ENCODE results near the gene CMTM2.

The CMTM2 gene

GRCh38 chr16:66635406-66635805 is 56.1 kb downstream of the CMTM2 start:
- no peaks in the 10 kb centered on the region for H3K27me3 ChIP-seq (ENCODE audit: low read length)
- H3K4me2 ChIP-seq (ENCODE audit: low read depth, low read length, poor library complexity, severe bottlenecking): no peak overlapping the region
- no peak overlapping the region for H3K27ac ChIP-seq (ENCODE audit: low read depth, low read length)
- H3K9me2 ChIP-seq (replicated peaks; ENCODE audit: insufficient read depth, low read length): no peaks in the 10 kb centered on the region
- TF ChIP-seq CTCF (IDR thresholded peaks at IDR 0.05; ENCODE audit: insufficient read depth, low read length, poor library complexity, severe bottlenecking): no peak
- no peak for TF ChIP-seq EZH2phosphoT487 (conservative IDR thresholded peaks at IDR 0.05; ENCODE audit: low read length)
- no peak overlapping the region for H3K9ac ChIP-seq (ENCODE audit: low read length)
- H3K4me3 ChIP-seq (ENCODE audit: insufficient read depth, low read length, poor library complexity, severe bottlenecking): no peak overlapping the region
- no peaks in the 10 kb centered on the region for H4K20me1 ChIP-seq (ENCODE audit: low read depth, low read length)
- no peaks in the 10 kb centered on the region for H3K79me2 ChIP-seq (ENCODE audit: insufficient read depth, low read length)
- no peaks in the 10 kb centered on the region for H3F3A ChIP-seq (ENCODE audit: insufficient read depth)
- no peak overlapping the region for H2AFZ ChIP-seq (ENCODE audit: low read depth, low read length, severe bottlenecking)
- no peaks in the 10 kb centered on the region for H3K36me3 ChIP-seq (ENCODE audit: low read length)
- H3K9me3 ChIP-seq (ENCODE audit: insufficient read depth, low read length): no peaks in the 10 kb centered on the region

GRCh38 chr16:66636199-66636598 is 56.9 kb downstream of the CMTM2 start:
- H4K20me1 ChIP-seq (ENCODE audit: low read depth, low read length): no peaks in the 10 kb centered on the region
- H2AFZ ChIP-seq (ENCODE audit: low read depth, low read length, severe bottlenecking): no peak overlapping the region
- H3F3A ChIP-seq (ENCODE audit: insufficient read depth): no peaks in the 10 kb centered on the region
- H3K9ac ChIP-seq (ENCODE audit: low read length): no peak overlapping the region
- no peak overlapping the region for H3K4me3 ChIP-seq (ENCODE audit: insufficient read depth, low read length, poor library complexity, severe bottlenecking)
- H3K36me3 ChIP-seq (ENCODE audit: low read length): no peaks in the 10 kb centered on the region
- TF ChIP-seq CTCF (IDR thresholded peaks at IDR 0.05; ENCODE audit: insufficient read depth, low read length, poor library complexity, severe bottlenecking): no peak
- no peak for TF ChIP-seq EZH2phosphoT487 (conservative IDR thresholded peaks at IDR 0.05; ENCODE audit: low read length)
- no peak overlapping the region for H3K4me2 ChIP-seq (ENCODE audit: low read depth, low read length, poor library complexity, severe bottlenecking)
- no peaks in the 10 kb centered on the region for H3K27me3 ChIP-seq (ENCODE audit: low read length)
- no peaks in the 10 kb centered on the region for H3K79me2 ChIP-seq (ENCODE audit: insufficient read depth, low read length)
- no peaks in the 10 kb centered on the region for H3K9me2 ChIP-seq (replicated peaks; ENCODE audit: insufficient read depth, low read length)
- no peak overlapping the region for H3K27ac ChIP-seq (ENCODE audit: low read depth, low read length)
- no peaks in the 10 kb centered on the region for H3K9me3 ChIP-seq (ENCODE audit: insufficient read depth, low read length)

GRCh38 chr16:66637806-66638205 is 58.5 kb downstream of the CMTM2 start:
- H3K4me3 ChIP-seq (ENCODE audit: insufficient read depth, low read length, poor library complexity, severe bottlenecking): no peak overlapping the region
- no peaks in the 10 kb centered on the region for H3F3A ChIP-seq (ENCODE audit: insufficient read depth)
- H4K20me1 ChIP-seq (ENCODE audit: low read depth, low read length): no peaks in the 10 kb centered on the region
- no peaks in the 10 kb centered on the region for H3K27me3 ChIP-seq (ENCODE audit: low read length)
- no peak overlapping the region for H3K27ac ChIP-seq (ENCODE audit: low read depth, low read length)
- H3K9me2 ChIP-seq (replicated peaks; ENCODE audit: insufficient read depth, low read length): no peaks in the 10 kb centered on the region
- no peak overlapping the region for H2AFZ ChIP-seq (ENCODE audit: low read depth, low read length, severe bottlenecking)
- no peak overlapping the region for H3K9ac ChIP-seq (ENCODE audit: low read length)
- H3K36me3 ChIP-seq (ENCODE audit: low read length): no peaks in the 10 kb centered on the region
- no peak overlapping the region for H3K4me2 ChIP-seq (ENCODE audit: low read depth, low read length, poor library complexity, severe bottlenecking)
- no peaks in the 10 kb centered on the region for H3K79me2 ChIP-seq (ENCODE audit: insufficient read depth, low read length)
- H3K9me3 ChIP-seq (ENCODE audit: insufficient read depth, low read length): no peaks in the 10 kb centered on the region
- TF ChIP-seq CTCF (IDR thresholded peaks at IDR 0.05; ENCODE audit: insufficient read depth, low read length, poor library complexity, severe bottlenecking) (no peak), EZH2phosphoT487 (conservative IDR thresholded peaks at IDR 0.05; ENCODE audit: low read length) (no peak)
